WTC11 (cell line): ENCODE data around the gene IRX1. TPM values are rescaled to one million over a fixed set of nuclear protein-coding genes. Genes with fewer than 3 reads are reported as not detected.
A peak's percentile ranks its signal among the peaks of the same experiment; 100 is the strongest.

Source experiments
- ATAC-seq: fragments of 200-7000 bp; cut with Tn5 transposase; 2 replicates; pipeline ENCODE4 v1.10.0; 2021; ENCODE audit warnings: mild to moderate bottlenecking, moderate library complexity
- CTCF ChIA-PET: fragments of 300-600 bp; sonication (Branson Sonifier 250); formaldehyde crosslinking; loops from one replicate; lab custom pipeline; 2021; ENCODE audit warnings: antibody characterized with exemption; lab: Charles Lee
- POLR2A ChIA-PET: fragments of 350-600 bp; sonication (Branson Sonifier 250); formaldehyde crosslinking; loops from one replicate; lab custom pipeline; 2021; ENCODE audit warnings: antibody characterized with exemption; lab: Charles Lee
- DNase-seq: peaks from one replicate; pipeline ENCODE4 v3.0.0; 2021; ENCODE audit warnings: low spot score
- H3K27ac Mint-ChIP-seq: 2 replicates; pipeline ENCODE4 v1.8.0; 2021; ENCODE audit warnings: mixed read lengths
- H3K27me3 Mint-ChIP-seq: 2 replicates; pipeline ENCODE4 v1.8.0; 2021; ENCODE audit warnings: low read depth, mild to moderate bottlenecking, moderate library complexity, mixed read lengths
- H3K36me3 Mint-ChIP-seq: 2 replicates; pipeline ENCODE4 v1.8.0; 2021; ENCODE audit warnings: mixed read lengths
- H3K4me1 Mint-ChIP-seq: 2 replicates; pipeline ENCODE4 v1.8.0; 2022; ENCODE audit warnings: mixed read lengths
- H3K4me3 Mint-ChIP-seq: 2 replicates; pipeline ENCODE4 v1.8.0; 2021; ENCODE audit warnings: mild to moderate bottlenecking, moderate library complexity, mixed read lengths
- H3K9me3 Mint-ChIP-seq: 2 replicates; pipeline ENCODE4 v1.8.0; 2021; ENCODE audit warnings: mixed read lengths
- ATF3 ChIP-seq: sonication (generic); formaldehyde crosslinking; conservative IDR thresholded peaks from 2 replicates; pipeline ENCODE4 v1.8.1; 2022; ENCODE audit warnings: mild to moderate bottlenecking, missing genetic modification reagents
- ATF6 ChIP-seq: sonication (generic); formaldehyde crosslinking; IDR thresholded peaks from 2 replicates; pipeline ENCODE4 v1.8.1; 2023; ENCODE audit warnings: mild to moderate bottlenecking, missing genetic modification reagents
- CREB1 ChIP-seq: sonication (generic); formaldehyde crosslinking; IDR thresholded peaks from 2 replicates; pipeline ENCODE4 v1.8.0; 2023; ENCODE audit warnings: mild to moderate bottlenecking, missing genetic modification reagents
- EMX1 ChIP-seq: fragments of 250-450 bp; sonication (Bioruptor Pico); IDR thresholded peaks from 2 replicates; pipeline ENCODE4 v1.8.0; 2021; ENCODE audit warnings: mild to moderate bottlenecking
- GABPB1 ChIP-seq: sonication (generic); formaldehyde crosslinking; IDR thresholded peaks from 2 replicates; pipeline ENCODE4 v1.8.1; 2023; ENCODE audit warnings: mild to moderate bottlenecking, missing genetic modification reagents
- GTF2I ChIP-seq: fragments of 250-450 bp; sonication (Bioruptor Pico); conservative IDR thresholded peaks from 2 replicates; pipeline ENCODE4 v1.4.0; 2021; ENCODE audit warnings: mild to moderate bottlenecking
- NFE2L1 ChIP-seq: sonication (generic); formaldehyde crosslinking; IDR thresholded peaks from 2 replicates; pipeline ENCODE4 v1.8.1; 2023; ENCODE audit warnings: missing genetic modification reagents
- NR3C1 ChIP-seq: sonication (generic); formaldehyde crosslinking; conservative IDR thresholded peaks from 2 replicates; pipeline ENCODE4 v1.8.1; 2023; ENCODE audit warnings: low read depth, mild to moderate bottlenecking, missing genetic modification reagents
- PREB ChIP-seq: sonication (generic); formaldehyde crosslinking; IDR thresholded peaks from 2 replicates; pipeline ENCODE4 v1.8.1; 2022; ENCODE audit warnings: mild to moderate bottlenecking, missing genetic modification reagents, moderate library complexity, borderline replicate concordance
- PRRX2 ChIP-seq: fragments of 250-450 bp; sonication (Bioruptor Pico); IDR thresholded peaks from 2 replicates; pipeline ENCODE4 v1.8.0; 2021; ENCODE audit warnings: mild to moderate bottlenecking
- SP1 ChIP-seq: sonication (generic); formaldehyde crosslinking; conservative IDR thresholded peaks from 2 replicates; pipeline ENCODE4 v1.8.1; 2022; ENCODE audit warnings: missing genetic modification reagents
- TEAD4 ChIP-seq: sonication (generic); formaldehyde crosslinking; IDR thresholded peaks from 2 replicates; pipeline ENCODE4 v1.8.0; 2022; ENCODE audit warnings: mild to moderate bottlenecking, missing genetic modification reagents
- ZBTB43 ChIP-seq: sonication (generic); formaldehyde crosslinking; IDR thresholded peaks from 2 replicates; pipeline ENCODE4 v1.8.1; 2023; ENCODE audit warnings: mild to moderate bottlenecking, missing genetic modification reagents
- total RNA-seq: library from RNA; stranded (reverse); gene quantifications from 3 replicates; pipeline ENCODE4 v1.2.3, GENCODE V29; 2021

The IRX1 gene
- total RNA-seq, 1 experiment from 2014 or later: 21.0 TPM

GRCh38 chr5:3605298-3606010 is 9.8 kb downstream of the IRX1 start (continued):
- TF ChIP-seq NFE2L1 (CRISPR knock-in tag): no peak
- TF ChIP-seq PRRX2 (CRISPR knock-in tag): no peak

GRCh38 chr5:3606121-3606831 is 10.6 kb downstream of the IRX1 start:
- no peaks in the 10 kb centered on the region for H3K9me3 Mint-ChIP-seq
- ChIA-PET POLR2A (interaction anchor here (0.5 kb wide), 1 partner anchor 611 kb away, joined by 3 read pairs; no protein-coding TSS in a partner anchor), CTCF (interaction anchor here (1.0 to 2.9 kb wide), 4 partner anchors 103 to 957 kb away, joined by 3 to 12 read pairs (median 6); no protein-coding TSS in a partner anchor)
- no peaks in the 10 kb centered on the region; the same call in 1 of the 2 replicates for H3K36me3 Mint-ChIP-seq
- DNase-seq (peak; percentile 43), ATAC-seq (peak; percentile 27)
- peaks cover 74% of the 10 kb centered on the region for H3K27me3 Mint-ChIP-seq
- H3K27ac Mint-ChIP-seq: no peak overlapping the region
- TF ChIP-seq SP1 (CRISPR knock-in tag) (peak; percentile 55), GTF2I (CRISPR knock-in tag) (peak; percentile 73; the same call in 1 of the 2 replicates), ATF6 (CRISPR knock-in tag) (no peak)
- H3K4me3 Mint-ChIP-seq: peak overlapping the region; percentile 72
- peaks cover 32% of the 10 kb centered on the region for H3K4me1 Mint-ChIP-seq

- no peak overlapping the region for H3K4me3 Mint-ChIP-seq
- H3K36me3 Mint-ChIP-seq: no peaks in the 10 kb centered on the region
- H3K27me3 Mint-ChIP-seq: peaks cover 60% of the 10 kb centered on the region
- H3K27ac Mint-ChIP-seq: no peak overlapping the region
- ATAC-seq (no peak), DNase-seq (no peak)
- H3K4me1 Mint-ChIP-seq: peaks cover 27% of the 10 kb centered on the region
- no peaks in the 10 kb centered on the region for H3K9me3 Mint-ChIP-seq
- TF ChIP-seq ATF3 (CRISPR knock-in tag) (no peak), NR3C1 (no peak), ZBTB43 (no peak), CREB1 (CRISPR knock-in tag) (no peak), GABPB1 (CRISPR knock-in tag) (no peak), GTF2I (CRISPR knock-in tag) (no peak), EMX1 (CRISPR knock-in tag) (no peak), PREB (CRISPR knock-in tag) (no peak), TEAD4 (CRISPR knock-in tag) (no peak)
- CTCF ChIA-PET: interaction anchor here (0.8 to 2.9 kb wide), 4 partner anchors 9 to 956 kb away, joined by 3 to 12 read pairs (median 6); no protein-coding TSS in a partner anchor
- POLR2A ChIA-PET: no interaction called here
Observed at GRCh38 chr5:3607541-3608181, 12.0 kb downstream of the IRX1 start.
